OCI-LY1 (cell line): ENCODE data around the gene MICALL2.

ENCODE experiments used
- H2AFZ ChIP-seq: fragments of 200-600 bp; sonication (generic), shearing (Covaris generic); 2 replicates; pipeline ENCODE4 v1.6.0; 2014; ENCODE audit warnings: antibody characterized with exemption, mild to moderate bottlenecking, low read length
- H3F3A ChIP-seq: fragments of 200-600 bp; sonication (generic), shearing (Covaris generic); 2 replicates; pipeline ENCODE4 v1.6.0; 2014; ENCODE audit warnings: mild to moderate bottlenecking, antibody characterized with exemption, low read length, moderate library complexity; ENCODE audit not compliant: insufficient read depth
- H3K27ac ChIP-seq: fragments of 200-600 bp; sonication (generic); 2 replicates; pipeline ENCODE4 v1.5.1; 2014; ENCODE audit warnings: low read length, mixed run types, mild to moderate bottlenecking, low read depth; ENCODE audit not compliant: poor library complexity, severe bottlenecking
- H3K27me3 ChIP-seq: fragments of 200-600 bp; sonication (generic); 2 replicates; pipeline ENCODE4 v1.6.0; 2014; ENCODE audit warnings: antibody characterized with exemption, mild to moderate bottlenecking, low read length, moderate library complexity; ENCODE audit not compliant: insufficient read depth
- H3K36me3 ChIP-seq: fragments of 200-600 bp; sonication (generic); 2 replicates; pipeline ENCODE4 v1.6.1; 2014; ENCODE audit warnings: mild to moderate bottlenecking, antibody characterized with exemption, low read length, moderate library complexity, mixed read lengths; ENCODE audit not compliant: insufficient read depth
- H3K4me1 ChIP-seq: fragments of 200-600 bp; sonication (generic); 2 replicates; pipeline ENCODE4 v1.5.1; 2014; ENCODE audit warnings: mild to moderate bottlenecking, low read length, moderate library complexity; ENCODE audit not compliant: insufficient read depth, severe bottlenecking
- H3K4me2 ChIP-seq: fragments of 200-600 bp; sonication (generic), shearing (Covaris generic); 2 replicates; pipeline ENCODE4 v1.6.1; 2014; ENCODE audit warnings: low read length
- H3K4me3 ChIP-seq: fragments of 200-600 bp; sonication (generic); 2 replicates; pipeline ENCODE4 v1.5.1; 2014; ENCODE audit warnings: low read length, low read depth, mild to moderate bottlenecking, mixed read lengths; ENCODE audit not compliant: poor library complexity, severe bottlenecking
- H3K79me2 ChIP-seq: fragments of 200-600 bp; shearing (Covaris generic); 2 replicates; pipeline ENCODE4 v1.6.1; 2016; ENCODE audit warnings: mixed run types, low read length, mixed read lengths; ENCODE audit not compliant: insufficient read depth
- H3K9ac ChIP-seq: fragments of 200-600 bp; sonication (generic), shearing (Covaris generic); 2 replicates; pipeline ENCODE4 v1.6.1; 2014; ENCODE audit warnings: mild to moderate bottlenecking, low read length, mixed read lengths
- H3K9me2 ChIP-seq: fragments of 200-600 bp; sonication (generic), shearing (Covaris generic); 2 replicates; pipeline ENCODE4 v1.6.1; 2014; ENCODE audit warnings: low read depth, mild to moderate bottlenecking, low read length, mixed read lengths
- H3K9me3 ChIP-seq: fragments of 200-600 bp; shearing (Covaris generic); 2 replicates; pipeline ENCODE4 v1.6.1; 2014; ENCODE audit warnings: low read length, mixed read lengths
- H4K20me1 ChIP-seq: fragments of 200-600 bp; sonication (generic), shearing (Covaris generic); 2 replicates; pipeline ENCODE4 v1.6.0; 2016; ENCODE audit warnings: mild to moderate bottlenecking, low read length; ENCODE audit not compliant: insufficient read depth
- CTCF ChIP-seq: fragments of 200-600 bp; sonication (generic), shearing (Covaris generic); IDR thresholded peaks from 2 replicates; pipeline ENCODE4 v1.5.1; 2017; ENCODE audit warnings: mild to moderate bottlenecking, antibody characterized with exemption, low read length, moderate library complexity, mixed read lengths
- EZH2 ChIP-seq: fragments of 200-600 bp; sonication (generic), shearing (Covaris generic); IDR thresholded peaks from 2 replicates; pipeline ENCODE4 v1.8.0; 2017; ENCODE audit warnings: borderline replicate concordance, mixed run types, mild to moderate bottlenecking, antibody characterized with exemption, low read length, moderate library complexity, mixed read lengths

The MICALL2 gene

GRCh38 chr7:1485156-1485555, 25.9 kb upstream of the MICALL2 start:
- no peaks in the 10 kb centered on the region for H3K4me1 ChIP-seq
- H3K36me3 ChIP-seq, result peaks cover 79% of the 10 kb centered on the region
- no peaks in the 10 kb centered on the region for H3K27me3 ChIP-seq
- H3F3A ChIP-seq, result no peaks in the 10 kb centered on the region
- H3K9me2 ChIP-seq, result no peaks in the 10 kb centered on the region
- H4K20me1 ChIP-seq, result no peaks in the 10 kb centered on the region
- no peak overlapping the region for H3K9ac ChIP-seq
- no peak overlapping the region for H3K4me2 ChIP-seq
- H2AFZ ChIP-seq, result no peak overlapping the region
- H3K4me3 ChIP-seq, result no peak overlapping the region
- no peaks in the 10 kb centered on the region for H3K79me2 ChIP-seq
- no peaks in the 10 kb centered on the region for H3K9me3 ChIP-seq
- no peak for TF ChIP-seq CTCF
- TF ChIP-seq EZH2, result no peak
- H3K27ac ChIP-seq, result no peak overlapping the region

DNA sequence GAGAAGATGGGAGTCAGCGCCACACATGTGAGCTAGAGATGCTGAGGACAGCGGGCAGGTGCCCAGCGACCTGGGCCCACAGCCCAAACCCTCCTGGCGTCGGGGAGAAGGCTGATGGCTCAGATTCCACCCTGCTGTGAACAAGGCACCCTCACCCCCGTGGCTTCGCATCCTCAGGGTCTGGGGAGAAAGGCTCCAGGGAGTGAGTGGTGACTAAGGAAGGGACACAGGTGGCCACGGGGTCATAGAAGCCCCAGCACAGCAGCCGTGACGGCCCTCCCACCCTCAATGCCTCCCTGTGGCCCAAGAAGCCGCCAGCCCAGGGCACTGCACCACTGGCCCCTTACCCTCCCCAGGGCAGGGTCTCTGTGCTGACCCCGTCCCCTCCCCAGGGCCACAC, 25.3 kb upstream of the MICALL2 start:
- Histone ChIP-seq H4K20me1 (no peaks in the 10 kb centered on the region), H3K9ac (no peak overlapping the region), H3K4me1 (no peaks in the 10 kb centered on the region), H3K9me2 (no peaks in the 10 kb centered on the region), H3K27me3 (no peaks in the 10 kb centered on the region), H2AFZ (no peak overlapping the region), H3F3A (no peaks in the 10 kb centered on the region), H3K27ac (no peak overlapping the region), H3K4me3 (no peak overlapping the region), H3K36me3 (peaks cover 78% of the 10 kb centered on the region), H3K9me3 (no peaks in the 10 kb centered on the region), H3K79me2 (no peaks in the 10 kb centered on the region), H3K4me2 (no peak overlapping the region)
- TF ChIP-seq EZH2 (no peak), CTCF (no peak)

- H3F3A ChIP-seq, result no peaks in the 10 kb centered on the region
- no peak overlapping the region for H3K27ac ChIP-seq
- H3K9me2 ChIP-seq, result no peaks in the 10 kb centered on the region
- H4K20me1 ChIP-seq, result no peaks in the 10 kb centered on the region
- H3K4me3 ChIP-seq, result no peak overlapping the region
- no peak overlapping the region for H3K9ac ChIP-seq
- peaks cover 78% of the 10 kb centered on the region for H3K36me3 ChIP-seq
- no peaks in the 10 kb centered on the region for H3K27me3 ChIP-seq
- H3K4me2 ChIP-seq, result no peak overlapping the region
- no peak for TF ChIP-seq EZH2
- no peak for TF ChIP-seq CTCF
- no peaks in the 10 kb centered on the region for H3K79me2 ChIP-seq
- no peaks in the 10 kb centered on the region for H3K4me1 ChIP-seq
- H2AFZ ChIP-seq, result no peak overlapping the region
- H3K9me3 ChIP-seq, result no peaks in the 10 kb centered on the region
Observed at GRCh38 chr7:1483536-1484505, 24.6 kb upstream of the MICALL2 start.
